Loucy (cell line): ENCODE measurements around the gene TMOD1.

Experiments
- EZH2phosphoT487 ChIP-seq: fragments of 200-600 bp; IDR thresholded peaks from 2 replicates; pipeline ENCODE4 v1.6.1; 2018; ENCODE audit warnings: antibody characterized with exemption, mild to moderate bottlenecking, moderate library complexity, borderline replicate concordance
- TF ChIP-seq, protein P1 (sequence below): fragments of 200-600 bp; sonication (generic); conservative IDR thresholded peaks from 2 replicates; pipeline ENCODE4 v1.5.1; 2014; ENCODE audit warnings: mild to moderate bottlenecking, antibody characterized with exemption, low read length

DNA sequence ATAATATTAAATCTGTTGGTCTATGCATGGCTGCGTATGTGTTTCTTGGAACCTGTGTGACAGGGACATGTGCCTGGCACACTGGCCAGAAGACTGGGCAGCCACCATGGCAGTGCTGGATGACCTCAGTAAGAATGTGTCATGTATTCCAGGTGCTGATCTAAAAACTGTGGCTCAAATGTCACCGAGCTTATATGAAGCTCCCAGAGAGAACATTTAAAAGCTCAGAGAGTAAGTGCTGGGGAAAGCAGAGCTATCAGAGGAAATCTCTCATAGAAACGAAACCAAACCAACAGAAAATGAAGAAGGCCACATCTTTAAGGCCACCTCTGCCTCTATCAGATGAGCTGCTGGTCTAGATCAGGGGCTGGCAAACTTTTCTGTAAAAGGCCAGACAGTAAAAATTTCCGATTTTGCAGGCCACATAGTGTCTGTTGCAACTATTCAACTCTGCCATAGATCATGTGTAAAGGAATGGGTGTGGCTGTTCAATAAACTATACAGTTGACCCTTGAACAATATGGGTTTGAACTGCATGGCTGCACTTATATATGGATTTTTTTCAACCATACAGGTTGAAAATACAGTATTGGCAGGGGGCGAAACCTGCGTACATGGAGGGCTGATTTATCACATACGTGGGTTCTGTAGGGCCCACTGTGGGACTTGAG lies 99.9 kb downstream of the TMOD1 start:
- TF ChIP-seq, protein P1, sequence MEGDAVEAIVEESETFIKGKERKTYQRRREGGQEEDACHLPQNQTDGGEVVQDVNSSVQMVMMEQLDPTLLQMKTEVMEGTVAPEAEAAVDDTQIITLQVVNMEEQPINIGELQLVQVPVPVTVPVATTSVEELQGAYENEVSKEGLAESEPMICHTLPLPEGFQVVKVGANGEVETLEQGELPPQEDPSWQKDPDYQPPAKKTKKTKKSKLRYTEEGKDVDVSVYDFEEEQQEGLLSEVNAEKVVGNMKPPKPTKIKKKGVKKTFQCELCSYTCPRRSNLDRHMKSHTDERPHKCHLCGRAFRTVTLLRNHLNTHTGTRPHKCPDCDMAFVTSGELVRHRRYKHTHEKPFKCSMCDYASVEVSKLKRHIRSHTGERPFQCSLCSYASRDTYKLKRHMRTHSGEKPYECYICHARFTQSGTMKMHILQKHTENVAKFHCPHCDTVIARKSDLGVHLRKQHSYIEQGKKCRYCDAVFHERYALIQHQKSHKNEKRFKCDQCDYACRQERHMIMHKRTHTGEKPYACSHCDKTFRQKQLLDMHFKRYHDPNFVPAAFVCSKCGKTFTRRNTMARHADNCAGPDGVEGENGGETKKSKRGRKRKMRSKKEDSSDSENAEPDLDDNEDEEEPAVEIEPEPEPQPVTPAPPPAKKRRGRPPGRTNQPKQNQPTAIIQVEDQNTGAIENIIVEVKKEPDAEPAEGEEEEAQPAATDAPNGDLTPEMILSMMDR = no peak
- no peak for TF ChIP-seq EZH2phosphoT487
